GM12878 (cell line): ENCODE results near the gene NFATC1. TPM values are rescaled to one million over a fixed set of nuclear protein-coding genes. Genes with fewer than 3 reads are reported as not detected.

Source experiments
- CEBPB ChIP-seq, 2 experiments: fragments of 150-350 bp in 1 of 2; IDR thresholded peaks; 2 replicates each; pipeline ENCODE4 v1.6.1; 2012 to 2014; ENCODE audit warnings: low read depth in 2 of 2, low read length in 2 of 2, borderline replicate concordance in 1 of 2, inconsistent platforms in 1 of 2
- EGR1 ChIP-seq, 2 experiments: IDR thresholded peaks; 1 replicate in 1 of 2; 2 replicates in 1 of 2; pipeline ENCODE4 v1.6.1; 2011 to 2012; ENCODE audit warnings: low read depth in 2 of 2, low read length in 2 of 2, borderline replicate concordance in 1 of 2, mild to moderate bottlenecking in 1 of 2, moderate library complexity in 1 of 2
- HDGF ChIP-seq: fragments of 450-650 bp; IDR thresholded peaks from 2 replicates; pipeline ENCODE4 v1.6.1; 2016; ENCODE audit warnings: antibody characterized with exemption
- IKZF2 ChIP-seq, 2 experiments: fragments of 450-650 bp; IDR thresholded peaks; 2 replicates each; pipeline ENCODE4 v1.6.1; 2017; ENCODE audit warnings: mild to moderate bottlenecking in 2 of 2, moderate library complexity in 2 of 2
- NFIC ChIP-seq: IDR thresholded peaks from 2 replicates; pipeline ENCODE4 v1.6.1; 2012; ENCODE audit warnings: low read depth, mild to moderate bottlenecking, inconsistent platforms, low read length, moderate library complexity
- ZNF207 ChIP-seq: fragments of 450-650 bp; IDR thresholded peaks from 2 replicates; pipeline ENCODE4 v1.6.1; 2014; ENCODE audit warnings: antibody characterized with exemption, mild to moderate bottlenecking, borderline replicate concordance
- polyA plus RNA-seq, 11 experiments: library from polyadenylated mRNA; depleted of rRNA in 4 of 11; unstranded in 6 of 11; stranded (reverse) in 5 of 11; fragments of >200 nt; fragmentation: Nextera tagmentation in 4 of 11; fragmentation: Illumina TruSeq in 1 of 11; extraction: Ambion mirVana in 4 of 11; extraction: Trizol in 1 of 11; gene quantifications; 1 replicate in 1 of 11; 2 replicates in 10 of 11; pipeline versions ENCODE4 v1.2.1 to v1.2.3, GENCODE V29; 2011 to 2016; ENCODE audit warnings: inconsistent platforms in 2 of 11, missing spikeins in 2 of 11, low read depth in 1 of 11
- total RNA-seq, 4 experiments: library from RNA; depleted of rRNA in 3 of 4; stranded (reverse); fragments of >200 nt in 3 of 4; fragmentation: Illumina TruSeq in 1 of 4; extraction: Trizol in 1 of 4; gene quantifications; 2 replicates each; pipeline versions ENCODE4 v1.2.1 to v1.2.3, GENCODE V29; 2013 to 2021
- TF ChIP-seq, protein P1 (sequence below): fragments of 450-650 bp; conservative IDR thresholded peaks from 2 replicates; pipeline ENCODE4 v1.6.1; 2017; ENCODE audit warnings: mild to moderate bottlenecking, moderate library complexity
- TF ChIP-seq, protein P2 (sequence below): fragments of 450-650 bp; IDR thresholded peaks from 2 replicates; pipeline ENCODE4 v1.6.1; 2017; ENCODE audit warnings: mild to moderate bottlenecking, moderate library complexity

NFATC1 gene
- total and polyA plus RNA-seq, 10 of the 15 experiments (the other 5 are each of a cell fraction or from before 2014, with no cell fraction given), result 0.84 to 20.8 (median 5.1) TPM

DNA sequence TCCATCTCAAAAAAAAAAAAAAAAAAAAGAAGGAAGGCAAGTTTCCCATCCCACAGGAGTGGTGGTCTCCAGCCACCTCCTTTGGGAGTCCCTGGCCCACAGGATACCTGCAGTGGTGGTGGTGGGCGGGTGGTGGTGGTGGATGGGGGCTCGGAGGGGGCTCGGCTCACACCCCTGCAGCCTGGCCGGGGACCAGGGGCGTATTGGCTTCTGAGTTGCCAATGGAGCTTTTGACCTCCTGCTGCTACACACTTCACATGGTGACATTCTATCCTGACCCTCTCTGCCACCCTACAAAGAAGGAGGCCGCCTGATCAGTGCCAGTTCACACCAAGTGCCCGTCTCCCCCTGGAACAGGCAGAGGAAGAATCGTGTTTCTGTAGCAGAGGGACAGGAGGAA, 119.6 kb downstream of the NFATC1 start (continued):
- TF ChIP-seq, protein P1, sequence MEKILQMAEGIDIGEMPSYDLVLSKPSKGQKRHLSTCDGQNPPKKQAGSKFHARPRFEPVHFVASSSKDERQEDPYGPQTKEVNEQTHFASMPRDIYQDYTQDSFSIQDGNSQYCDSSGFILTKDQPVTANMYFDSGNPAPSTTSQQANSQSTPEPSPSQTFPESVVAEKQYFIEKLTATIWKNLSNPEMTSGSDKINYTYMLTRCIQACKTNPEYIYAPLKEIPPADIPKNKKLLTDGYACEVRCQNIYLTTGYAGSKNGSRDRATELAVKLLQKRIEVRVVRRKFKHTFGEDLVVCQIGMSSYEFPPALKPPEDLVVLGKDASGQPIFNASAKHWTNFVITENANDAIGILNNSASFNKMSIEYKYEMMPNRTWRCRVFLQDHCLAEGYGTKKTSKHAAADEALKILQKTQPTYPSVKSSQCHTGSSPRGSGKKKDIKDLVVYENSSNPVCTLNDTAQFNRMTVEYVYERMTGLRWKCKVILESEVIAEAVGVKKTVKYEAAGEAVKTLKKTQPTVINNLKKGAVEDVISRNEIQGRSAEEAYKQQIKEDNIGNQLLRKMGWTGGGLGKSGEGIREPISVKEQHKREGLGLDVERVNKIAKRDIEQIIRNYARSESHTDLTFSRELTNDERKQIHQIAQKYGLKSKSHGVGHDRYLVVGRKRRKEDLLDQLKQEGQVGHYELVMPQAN, result no peak
- TF ChIP-seq CEBPB (IDR thresholded peaks at IDR 0.05; ENCODE audit: borderline replicate concordance in 1 of 2, low read depth in 2 of 2, low read length in 2 of 2) (no peak), NFIC (no peak), EGR1 (IDR thresholded peaks at IDR 0.05; ENCODE audit: borderline replicate concordance in 1 of 2, low read depth in 2 of 2, low read length in 2 of 2) (no peak), HDGF (no peak), IKZF2 (IDR thresholded peaks at IDR 0.05) (no peak), ZNF207 (no peak)
- TF ChIP-seq, protein P2, sequence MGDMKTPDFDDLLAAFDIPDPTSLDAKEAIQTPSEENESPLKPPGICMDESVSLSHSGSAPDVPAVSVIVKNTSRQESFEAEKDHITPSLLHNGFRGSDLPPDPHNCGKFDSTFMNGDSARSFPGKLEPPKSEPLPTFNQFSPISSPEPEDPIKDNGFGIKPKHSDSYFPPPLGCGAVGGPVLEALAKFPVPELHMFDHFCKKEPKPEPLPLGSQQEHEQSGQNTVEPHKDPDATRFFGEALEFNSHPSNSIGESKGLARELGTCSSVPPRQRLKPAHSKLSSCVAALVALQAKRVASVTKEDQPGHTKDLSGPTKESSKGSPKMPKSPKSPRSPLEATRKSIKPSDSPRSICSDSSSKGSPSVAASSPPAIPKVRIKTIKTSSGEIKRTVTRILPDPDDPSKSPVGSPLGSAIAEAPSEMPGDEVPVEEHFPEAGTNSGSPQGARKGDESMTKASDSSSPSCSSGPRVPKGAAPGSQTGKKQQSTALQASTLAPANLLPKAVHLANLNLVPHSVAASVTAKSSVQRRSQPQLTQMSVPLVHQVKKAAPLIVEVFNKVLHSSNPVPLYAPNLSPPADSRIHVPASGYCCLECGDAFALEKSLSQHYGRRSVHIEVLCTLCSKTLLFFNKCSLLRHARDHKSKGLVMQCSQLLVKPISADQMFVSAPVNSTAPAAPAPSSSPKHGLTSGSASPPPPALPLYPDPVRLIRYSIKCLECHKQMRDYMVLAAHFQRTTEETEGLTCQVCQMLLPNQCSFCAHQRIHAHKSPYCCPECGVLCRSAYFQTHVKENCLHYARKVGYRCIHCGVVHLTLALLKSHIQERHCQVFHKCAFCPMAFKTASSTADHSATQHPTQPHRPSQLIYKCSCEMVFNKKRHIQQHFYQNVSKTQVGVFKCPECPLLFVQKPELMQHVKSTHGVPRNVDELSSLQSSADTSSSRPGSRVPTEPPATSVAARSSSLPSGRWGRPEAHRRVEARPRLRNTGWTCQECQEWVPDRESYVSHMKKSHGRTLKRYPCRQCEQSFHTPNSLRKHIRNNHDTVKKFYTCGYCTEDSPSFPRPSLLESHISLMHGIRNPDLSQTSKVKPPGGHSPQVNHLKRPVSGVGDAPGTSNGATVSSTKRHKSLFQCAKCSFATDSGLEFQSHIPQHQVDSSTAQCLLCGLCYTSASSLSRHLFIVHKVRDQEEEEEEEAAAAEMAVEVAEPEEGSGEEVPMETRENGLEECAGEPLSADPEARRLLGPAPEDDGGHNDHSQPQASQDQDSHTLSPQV, result no peak
